Pons (tissue), 1 donor: ENCODE results near the gene RNF125.
"Not testable (repeated sequence)": the region's sequence is repeated elsewhere in the genome, so short reads cannot be mapped to it uniquely, and the experiment has no call there.

Experiments
- DNase-seq: peaks from one replicate; pipeline ENCODE4 v3.0.0-alpha.2; 2016; ENCODE audit warnings: low spot score

RNF125 gene

GRCh38 chr18:32025744-32026143, 7.1 kb downstream of the RNF125 start:
- DNase-seq = no peak

DNA sequence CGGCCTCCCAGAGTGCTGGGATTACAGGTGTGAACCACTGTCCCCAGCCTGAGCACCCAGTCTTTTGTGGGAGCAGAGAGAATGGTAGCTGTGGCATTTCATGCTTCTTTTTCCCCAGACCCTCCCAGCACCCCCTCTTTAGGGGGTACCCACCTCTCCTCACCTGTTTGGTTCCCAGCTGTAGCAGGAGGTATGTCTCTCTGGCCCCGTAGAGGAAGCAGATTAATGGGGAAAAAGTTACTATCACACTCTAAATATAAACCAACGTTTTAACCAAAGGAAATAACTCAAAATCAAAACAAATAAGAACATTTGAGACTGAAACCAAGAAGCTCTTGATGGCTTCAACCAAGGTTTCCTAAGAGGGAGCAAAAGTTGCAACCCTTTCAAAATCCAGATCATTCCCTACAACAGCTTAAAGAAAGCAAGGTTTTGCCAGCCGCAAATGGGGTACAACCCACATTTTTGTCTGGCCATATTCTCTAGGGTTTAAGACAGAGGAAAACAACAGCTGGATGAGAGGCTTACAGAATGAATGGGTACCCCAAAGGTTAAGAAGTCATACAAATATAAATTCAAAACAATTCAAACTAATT, 8.0 kb downstream of the RNF125 start:
- no peak for DNase-seq

DNA sequence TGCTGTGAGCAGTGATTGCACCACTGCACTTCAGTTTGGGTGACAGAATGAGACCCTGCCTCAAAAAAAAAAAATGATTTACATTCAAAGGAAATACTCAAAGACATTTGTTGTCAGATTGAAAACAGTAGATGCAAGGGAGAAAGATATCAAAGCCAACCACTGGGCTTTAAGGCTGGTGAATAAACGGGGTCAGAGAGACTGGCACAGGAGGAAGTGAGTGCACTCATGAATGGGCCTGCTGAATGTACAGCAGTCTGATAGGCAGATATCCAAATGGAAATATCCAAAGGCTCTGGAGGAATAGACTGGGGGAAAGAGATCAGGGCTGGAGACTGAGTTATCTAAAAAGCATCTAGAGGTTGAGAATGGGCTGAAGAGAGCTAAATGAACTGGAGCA, 10.9 kb downstream of the RNF125 start:
- no peak for DNase-seq

DNA sequence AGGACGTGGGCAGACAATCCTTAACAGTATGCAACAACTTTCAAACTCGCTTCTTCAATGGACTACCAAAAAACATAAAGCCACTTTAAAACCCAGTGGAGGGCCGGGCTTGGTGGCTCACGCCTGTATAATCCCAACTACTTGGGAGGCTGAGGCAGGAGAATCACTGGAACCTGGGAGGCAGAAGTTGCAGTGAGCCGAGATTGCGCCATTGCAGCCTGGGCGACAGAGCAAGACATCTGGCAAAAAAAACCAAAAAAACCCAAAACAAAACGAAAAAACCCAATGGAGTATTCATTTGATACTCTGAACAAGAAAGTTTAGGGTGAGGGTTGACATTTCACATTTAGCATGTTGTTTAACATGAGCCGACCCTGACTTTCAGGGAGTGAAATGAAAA, 14.0 kb downstream of the RNF125 start:
- no peak for DNase-seq

GRCh38 chr18:32036506-32037180, 18.0 kb downstream of the RNF125 start:
- DNase-seq = no peak

DNA sequence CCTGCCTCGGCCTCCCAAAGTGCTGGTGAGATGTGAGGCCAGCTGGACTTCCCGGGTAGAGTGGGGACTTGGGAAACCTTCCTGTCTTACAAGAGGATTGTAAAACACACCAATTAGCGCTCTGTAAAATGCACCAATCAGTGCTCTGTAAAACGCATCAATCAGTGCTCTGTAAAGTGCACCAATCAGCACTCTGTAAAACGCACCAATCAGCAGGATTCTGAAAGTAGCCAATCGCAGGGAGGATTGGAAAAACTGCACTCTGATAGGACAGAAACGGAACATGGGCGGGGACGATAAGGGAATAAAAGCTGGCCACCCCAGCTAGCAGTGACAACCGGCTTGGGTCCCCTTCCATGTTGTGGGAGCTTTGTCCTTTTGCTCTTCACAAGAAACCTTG, 19.0 kb downstream of the RNF125 start:
- no peak for DNase-seq

DNA sequence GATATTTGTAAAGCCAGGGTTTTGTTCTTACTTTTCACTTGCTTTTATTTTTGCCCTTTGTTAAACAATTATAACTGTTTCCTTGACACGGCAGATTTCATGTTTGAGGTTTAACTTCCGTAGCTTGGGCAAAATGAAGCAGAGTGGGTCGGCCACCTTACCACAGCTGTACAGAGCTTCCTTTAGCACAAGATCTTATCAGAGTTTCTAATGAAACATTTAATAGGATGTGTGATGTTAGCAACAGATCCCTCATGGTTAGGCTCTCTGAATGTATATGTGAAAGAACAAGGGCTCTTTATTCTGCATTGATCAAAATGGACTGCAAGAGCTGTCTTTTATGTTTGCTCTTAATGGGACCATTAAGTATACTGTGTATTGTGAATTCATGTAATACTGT, 22.3 kb downstream of the RNF125 start:
- DNase-seq = peak; percentile 78

- peak; percentile 83 for DNase-seq
Observed at GRCh38 chr18:32042337-32042736, 23.7 kb downstream of the RNF125 start.

- DNase-seq = peak; percentile 71
Observed at GRCh38 chr18:32048507-32049091, 30.0 kb downstream of the RNF125 start.

DNA sequence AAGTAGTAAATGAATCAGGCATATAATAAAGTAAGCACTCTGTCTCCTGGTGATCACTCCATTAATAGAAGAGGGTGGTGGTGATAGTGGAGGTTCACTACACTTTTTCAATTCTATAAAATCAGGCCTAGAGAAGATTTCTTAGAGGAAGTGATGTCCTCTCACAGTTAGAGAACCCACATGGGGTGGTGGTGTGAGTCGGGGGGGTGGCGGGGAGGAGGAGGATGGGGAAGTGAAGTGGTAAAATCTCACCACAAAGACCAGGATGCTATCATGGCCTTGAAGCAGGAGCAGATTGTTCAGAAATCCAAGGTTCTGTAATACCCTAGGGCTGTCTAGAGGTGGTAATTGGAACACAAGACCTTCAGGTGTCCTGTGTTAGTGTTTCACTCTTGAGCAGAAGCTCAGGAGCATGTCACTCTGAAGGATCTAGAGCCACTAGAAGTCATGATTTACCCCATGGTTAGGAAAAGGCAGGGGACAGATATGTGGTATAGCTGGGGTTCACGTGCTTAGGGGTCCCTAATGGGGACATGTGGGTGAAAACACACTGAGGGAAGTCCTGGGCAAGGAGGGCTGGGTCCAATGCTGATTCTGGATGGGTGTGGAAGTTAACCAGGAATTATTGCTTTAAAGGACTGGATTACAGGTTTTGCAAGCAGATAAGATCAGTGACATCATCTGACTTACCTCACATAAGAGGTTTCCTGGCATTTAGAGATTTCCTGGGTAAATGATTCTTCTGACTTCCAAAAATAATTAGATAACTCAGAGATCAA, 31.0 kb downstream of the RNF125 start:
- peak; percentile 52 for DNase-seq

DNA sequence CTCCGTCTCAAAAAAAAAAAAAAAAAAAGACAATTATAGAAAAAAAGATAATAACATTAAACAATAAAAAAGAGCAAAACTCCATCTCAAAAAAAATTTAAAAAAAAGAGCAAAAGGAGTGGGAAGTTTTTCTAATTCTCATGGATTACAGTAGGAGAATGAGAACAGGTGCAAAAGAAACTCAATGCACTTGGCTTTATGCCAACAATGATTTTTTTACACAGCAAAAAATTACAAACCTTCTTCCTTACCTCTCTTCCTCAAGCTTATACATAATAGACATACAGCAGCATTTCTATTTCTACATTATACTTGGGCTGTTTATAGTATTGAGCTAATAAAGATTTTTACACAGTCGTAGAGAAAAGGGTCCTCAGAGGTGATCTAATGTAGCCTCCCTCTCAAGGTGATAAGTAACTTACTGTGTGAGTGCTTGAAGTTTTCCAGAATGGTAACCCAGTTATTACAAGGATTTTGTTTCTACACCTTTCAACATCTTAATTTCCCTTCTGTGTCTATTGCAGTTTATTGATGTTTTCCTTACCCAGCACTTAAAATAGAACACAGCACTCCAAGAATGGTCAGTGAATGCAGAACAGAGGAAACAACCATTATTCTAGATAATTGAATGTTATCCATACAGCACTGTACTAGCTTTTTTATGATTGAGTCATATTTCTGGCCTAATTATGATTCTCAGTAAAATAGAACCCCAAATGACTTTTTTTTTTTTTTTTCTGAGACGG, 38.2 kb downstream of the RNF125 start:
- DNase-seq = no peak

DNA sequence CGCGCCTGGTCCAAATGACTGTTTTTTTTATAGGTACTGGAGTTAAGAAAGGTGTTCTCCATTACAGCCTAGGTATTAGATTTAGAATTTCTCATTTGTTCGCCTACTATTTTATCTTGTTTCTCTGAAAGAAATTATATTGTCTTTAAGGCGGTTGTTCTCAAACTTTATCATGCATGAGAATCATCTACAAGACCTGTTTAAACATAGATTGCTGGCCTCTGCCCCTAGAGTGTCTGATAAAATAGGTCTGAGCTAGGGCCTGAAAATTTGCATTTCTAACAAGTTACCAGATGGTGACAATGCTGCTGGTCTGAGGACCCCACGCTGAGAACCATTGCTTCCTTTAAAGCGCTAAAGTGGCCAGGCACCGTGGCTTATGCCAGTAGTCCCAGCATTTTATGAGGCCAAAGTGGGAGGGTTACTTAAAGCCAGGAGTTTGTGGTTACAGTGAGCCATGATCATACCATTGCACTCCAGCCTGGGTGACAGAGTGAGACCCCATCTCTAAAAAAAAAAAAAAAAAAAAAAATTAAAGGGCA, 39.1 kb downstream of the RNF125 start:
- no peak for DNase-seq

DNA sequence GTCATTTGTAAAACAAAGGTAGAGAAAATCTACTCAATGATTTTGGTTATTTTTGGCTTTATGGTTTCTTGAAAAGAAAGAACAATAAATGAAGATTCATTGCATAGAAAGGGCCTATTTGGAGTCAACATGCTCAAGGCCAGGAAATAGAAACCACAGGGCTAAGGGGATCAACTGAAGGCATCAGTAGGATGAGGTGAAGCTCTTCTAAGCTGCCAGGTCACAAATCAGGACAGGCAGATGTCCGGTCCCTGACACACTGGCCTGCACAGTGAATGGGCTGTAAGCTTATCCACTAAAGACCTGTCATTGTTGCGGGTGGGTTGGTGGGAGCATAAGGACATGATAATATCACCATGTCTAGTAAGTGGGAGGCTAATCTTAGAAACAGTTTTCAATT, 41.4 kb downstream of the RNF125 start:
- DNase-seq = no peak

GRCh38 chr18:32067375-32068167, 48.9 kb downstream of the RNF125 start:
- DNase-seq = no peak

GRCh38 chr18:32072321-32072720, 53.7 kb downstream of the RNF125 start:
- peak; percentile 46 for DNase-seq

GRCh38 chr18:32074206-32074605, 55.6 kb downstream of the RNF125 start:
- no peak for DNase-seq

GRCh38 chr18:32078845-32079244, 60.2 kb downstream of the RNF125 start:
- no peak for DNase-seq

DNA sequence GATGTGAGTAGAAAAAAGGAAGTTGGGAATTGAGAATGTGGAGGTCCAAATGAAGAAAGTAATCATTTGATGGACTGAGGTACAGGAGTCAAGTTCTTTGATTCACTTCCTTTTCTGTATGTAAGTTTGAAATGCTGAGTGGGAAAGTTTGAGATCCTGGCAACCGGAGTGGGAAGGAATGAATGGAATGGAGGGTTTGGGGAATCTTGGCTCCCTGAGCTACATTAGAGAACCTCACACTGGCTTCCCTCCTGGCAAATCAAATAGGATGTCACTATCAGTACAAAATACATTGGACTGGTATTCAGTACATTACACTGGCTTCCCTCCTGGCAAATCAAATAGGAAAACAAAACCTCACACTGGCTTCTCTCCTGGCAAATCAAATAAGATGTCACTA, 63.3 kb downstream of the RNF125 start:
- DNase-seq = no peak

GRCh38 chr18:32083781-32084180, 65.2 kb downstream of the RNF125 start:
- no peak for DNase-seq

DNA sequence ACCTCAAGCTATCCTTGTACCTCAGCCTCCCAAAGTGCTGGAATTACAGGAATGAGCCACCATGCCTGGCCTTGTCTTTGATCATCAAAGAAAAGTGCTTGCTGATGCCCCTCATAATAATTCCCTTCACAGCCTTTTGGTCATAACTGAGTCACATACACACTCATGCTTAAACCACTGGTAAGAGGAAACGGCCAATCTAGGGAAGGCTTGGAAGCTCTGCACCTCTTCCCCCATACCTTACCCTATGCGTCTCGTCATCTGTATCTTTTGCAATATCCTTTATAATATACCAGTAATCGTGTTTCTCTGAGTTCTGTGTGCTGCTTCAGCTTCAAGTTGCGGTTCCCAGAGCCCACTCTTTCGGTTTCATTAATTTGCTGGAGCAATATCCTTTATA, 68.3 kb downstream of the RNF125 start:
- DNase-seq = no peak

- not testable (repeated sequence) for DNase-seq
Observed at GRCh38 chr18:32090831-32091230, 72.2 kb downstream of the RNF125 start.
